ENCODE results near the gene TAF13. TPM values are rescaled to one million over a fixed set of nuclear protein-coding genes. Genes with fewer than 3 reads are reported as not detected.

The TAF13 gene, protein sequence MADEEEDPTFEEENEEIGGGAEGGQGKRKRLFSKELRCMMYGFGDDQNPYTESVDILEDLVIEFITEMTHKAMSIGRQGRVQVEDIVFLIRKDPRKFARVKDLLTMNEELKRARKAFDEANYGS
- 47.7 TPM for total RNA-seq

DNA sequence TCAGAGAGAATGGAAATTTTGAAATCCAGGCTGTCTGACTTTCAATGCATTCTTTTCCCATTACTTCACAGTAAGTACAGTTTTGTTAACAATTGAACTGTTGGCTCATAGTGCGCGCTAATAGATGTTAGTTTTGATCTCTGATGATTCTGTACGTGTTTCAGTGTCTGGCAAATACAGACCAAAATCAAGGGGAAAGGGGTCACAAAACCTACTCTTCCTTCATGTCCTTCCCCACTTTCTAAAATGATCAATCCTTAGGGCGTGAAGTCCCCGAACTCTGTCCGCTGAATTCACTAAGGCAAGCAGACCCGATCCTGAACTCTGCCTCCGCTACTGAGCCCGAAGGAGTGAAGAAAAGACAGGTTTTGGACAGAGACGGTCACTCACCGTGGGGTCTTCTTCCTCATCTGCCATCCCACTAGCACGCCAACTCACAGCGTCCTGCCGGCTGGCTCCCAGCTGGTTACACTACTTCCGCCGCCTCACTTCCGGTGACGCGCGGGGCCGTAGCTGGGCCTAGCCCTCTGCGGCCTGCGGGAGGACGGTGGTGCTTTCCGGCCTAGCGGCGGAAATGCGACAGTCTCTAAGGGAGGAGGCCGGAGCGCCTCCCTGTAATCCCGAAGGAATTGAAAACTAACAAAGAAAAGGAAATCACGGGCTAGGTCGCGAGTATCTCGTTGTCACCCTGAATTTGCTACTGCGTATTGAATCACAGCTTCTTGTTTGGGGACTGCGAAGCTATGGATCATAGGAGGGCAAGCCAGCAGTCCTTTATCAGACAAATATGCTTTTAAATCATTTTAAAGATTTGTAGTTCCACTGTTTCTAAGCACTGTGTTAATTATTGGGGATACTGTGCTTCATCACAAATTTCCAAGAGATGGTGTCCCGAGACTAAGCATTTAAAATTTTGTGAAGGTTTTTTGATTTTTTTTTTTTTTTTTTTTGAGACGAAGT is at the start of gene TAF13:
Gene TAF13 (minus strand): TSS at position 473 of the 960 bp plus-strand sequence. CDS start 56 bp downstream, at position 417.
- peak; percentile 100 for ATAC-seq

DNA sequence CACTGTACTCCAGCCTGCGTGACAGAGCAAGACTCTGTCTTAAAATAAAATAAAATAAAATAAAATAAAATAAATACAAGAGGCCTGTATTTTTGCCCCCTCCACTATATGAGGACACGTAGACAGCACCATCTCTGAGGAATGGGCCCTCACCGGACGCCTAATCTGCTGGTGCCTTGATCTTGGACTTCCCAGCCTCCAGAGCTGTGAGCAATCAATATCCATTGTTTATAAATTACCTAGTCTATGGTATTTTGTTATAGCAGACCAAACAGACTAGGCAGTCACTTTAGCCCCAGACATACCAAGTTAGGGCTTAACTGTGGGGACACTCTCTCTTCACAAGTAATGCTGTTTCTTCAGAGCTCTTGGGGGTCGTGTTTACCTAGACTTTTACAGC is 44.6 kb upstream of the TAF13 start:
- no peak for ATAC-seq

DNA sequence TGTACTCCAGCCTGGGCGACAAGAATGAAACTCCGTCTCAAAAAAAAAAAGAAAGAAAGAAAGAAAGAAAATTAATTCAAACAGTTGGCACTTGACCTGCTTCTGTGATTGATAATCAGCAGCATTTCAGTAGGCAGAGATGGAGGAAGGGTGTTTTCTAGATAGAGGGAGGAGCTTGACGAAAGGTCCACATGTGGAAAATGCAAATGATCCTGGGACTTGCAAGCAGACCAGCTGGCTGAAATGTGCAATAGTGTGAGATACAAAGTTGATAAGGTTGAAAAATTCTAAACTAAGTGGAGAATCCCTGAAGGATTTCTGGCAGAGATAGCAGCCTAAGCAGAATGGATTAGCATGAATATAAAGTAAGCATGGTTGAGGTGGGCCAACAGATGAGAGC is 42.3 kb upstream of the TAF13 start:
- no peak for ATAC-seq

DNA sequence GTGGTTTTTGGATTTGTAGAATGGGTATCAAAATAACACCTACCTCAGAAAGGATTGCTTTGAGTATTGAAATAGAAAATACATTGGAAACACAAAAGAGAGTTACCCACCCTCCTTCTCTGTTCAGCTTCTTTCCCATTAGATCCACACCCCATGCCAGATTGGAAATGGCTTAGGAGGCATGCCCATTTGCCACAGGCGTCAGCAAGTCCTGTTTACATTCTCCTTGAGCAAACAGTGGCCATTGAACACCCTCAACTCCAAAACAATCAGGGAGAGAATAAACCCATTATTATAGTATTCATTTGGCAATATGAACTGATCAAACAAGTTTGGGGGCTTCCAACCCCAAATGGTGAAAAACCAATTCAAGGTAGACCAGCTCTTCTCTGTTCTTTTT is 40.5 kb upstream of the TAF13 start:
- no peak for ATAC-seq

DNA sequence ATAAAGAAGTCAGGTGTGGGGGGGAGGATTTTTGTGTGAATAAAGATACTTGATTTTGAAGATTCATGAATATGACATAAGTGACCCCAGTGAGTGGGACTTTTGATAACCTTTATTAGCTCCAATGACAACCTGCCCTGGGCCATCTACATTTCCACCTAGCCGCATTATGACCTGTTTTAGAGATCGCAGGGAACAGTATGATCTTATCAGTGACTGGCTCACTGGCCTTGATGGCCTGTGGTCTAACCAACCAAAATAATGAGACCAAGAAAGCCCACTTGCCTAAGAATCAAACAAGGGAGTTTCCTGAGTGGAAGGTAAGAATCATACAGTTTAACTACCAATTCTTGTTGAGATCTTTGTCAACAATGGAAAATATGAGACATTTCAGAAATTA is 39.9 kb upstream of the TAF13 start:
- ATAC-seq = no peak

DNA sequence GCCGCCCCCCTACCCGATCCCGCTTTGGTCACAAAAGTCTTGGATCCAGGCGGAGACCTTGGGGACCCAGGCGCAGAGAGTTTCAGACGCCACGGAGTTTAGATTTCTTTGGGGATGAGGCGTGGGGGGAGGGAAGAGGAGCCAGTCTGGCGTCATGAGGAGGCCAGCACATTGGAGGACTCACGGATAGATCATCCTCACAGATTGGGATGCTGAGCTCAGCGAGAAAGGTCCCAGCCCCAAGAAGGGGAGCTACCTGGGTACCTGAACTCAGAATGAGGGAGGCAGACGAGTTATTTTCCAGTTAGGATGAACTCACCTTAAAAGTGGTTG is 38.5 kb upstream of the TAF13 start:
- no peak for ATAC-seq

DNA sequence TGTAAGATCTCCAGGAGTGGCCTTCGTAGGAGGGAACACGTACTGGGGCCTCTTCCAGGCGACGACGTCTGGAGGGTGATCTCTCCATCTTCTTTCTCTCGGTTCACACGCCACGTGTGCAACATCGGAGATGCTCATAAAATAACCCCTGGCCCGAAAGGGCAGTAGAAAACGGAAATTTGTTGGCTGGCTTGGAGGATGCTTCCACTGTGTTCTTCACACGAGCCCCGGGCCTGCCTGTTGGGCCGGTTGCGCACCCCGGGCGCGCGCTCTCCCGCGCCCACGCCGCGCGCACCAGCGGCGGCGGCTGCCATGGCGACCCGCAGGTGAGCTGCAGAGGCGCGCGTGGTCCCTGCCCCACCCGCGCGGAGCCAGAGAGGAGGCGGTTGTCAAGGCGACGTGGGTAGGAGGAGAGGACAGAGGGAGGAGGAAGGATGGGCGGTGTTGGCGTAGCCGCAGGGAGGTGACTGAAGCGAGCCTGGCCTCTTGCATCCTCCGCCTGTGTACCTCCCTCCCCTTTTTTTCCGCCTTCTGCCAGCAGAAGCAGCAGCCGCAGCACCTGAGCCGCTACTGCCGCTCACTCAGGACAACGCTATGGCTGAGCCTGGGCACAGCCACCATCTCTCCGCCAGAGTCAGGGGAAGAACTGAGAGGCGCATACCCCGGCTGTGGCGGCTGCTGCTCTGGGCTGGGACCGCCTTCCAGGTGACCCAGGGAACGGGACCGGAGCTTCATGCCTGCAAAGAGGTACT is 38.0 kb upstream of the TAF13 start, which contains the start of gene ELAPOR1:
Gene ELAPOR1 (plus strand): TSS at position 526 of the 752 bp plus-strand sequence. CDS start 69 bp downstream, at position 595.
- peak; percentile 79 for ATAC-seq

DNA sequence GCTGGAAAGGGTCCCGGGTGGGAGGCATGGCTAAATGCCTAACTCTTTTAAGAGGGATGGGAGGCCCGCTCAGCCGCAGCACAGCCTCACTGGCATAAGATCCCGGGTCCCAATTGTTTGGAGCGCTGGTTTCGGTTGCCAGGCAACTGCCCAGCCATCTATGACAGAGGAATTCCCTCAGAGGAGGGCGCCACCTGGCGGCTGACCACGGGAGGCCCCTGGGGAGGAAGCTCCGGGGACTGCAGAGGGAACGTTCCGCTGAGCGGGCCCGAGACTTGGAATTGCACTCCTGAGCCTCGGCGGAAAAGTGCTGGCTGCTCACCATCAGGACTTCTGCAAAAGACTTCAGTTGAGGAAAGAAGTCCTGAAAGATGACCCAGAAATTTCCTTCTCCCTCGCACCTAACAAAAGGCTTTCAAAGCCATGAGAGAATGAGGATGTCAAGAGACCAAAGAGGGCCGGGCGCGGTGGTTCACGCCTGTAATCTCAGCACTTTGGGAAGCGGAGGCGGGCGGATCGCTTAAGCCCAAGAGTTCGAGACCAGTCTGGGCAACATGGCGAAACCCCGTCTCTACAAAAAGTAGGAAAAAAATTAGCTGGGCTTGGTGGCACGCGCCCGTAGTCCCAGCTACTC is 37.0 kb upstream of the TAF13 start:
- ATAC-seq = peak; percentile 87

DNA sequence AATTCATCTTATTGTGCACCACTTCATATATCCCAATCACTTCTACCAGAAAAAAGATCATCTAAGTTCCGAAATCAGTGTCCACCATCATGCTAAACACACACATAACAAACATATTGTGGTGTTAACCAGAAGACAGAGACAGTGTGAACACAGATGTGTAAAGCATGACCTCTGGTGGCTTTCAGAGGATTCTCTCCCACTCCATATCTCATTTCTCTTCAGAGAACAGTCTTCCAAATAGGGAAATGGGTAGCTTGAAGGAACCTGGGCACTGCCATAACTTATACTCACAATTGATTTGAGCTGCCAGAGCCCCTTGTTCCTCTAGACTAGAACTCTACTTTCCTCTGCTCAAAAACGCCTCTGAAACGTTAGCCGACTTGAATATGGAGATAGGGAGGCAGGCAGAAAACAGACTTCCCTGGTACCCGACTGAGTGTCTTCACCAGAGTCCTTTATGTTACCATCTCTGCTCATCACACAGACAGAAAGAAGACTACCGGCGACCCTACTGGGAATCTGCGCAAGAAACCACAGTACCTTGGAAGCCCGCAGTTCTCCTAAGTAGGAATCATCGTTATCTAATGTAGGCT is 36.4 kb upstream of the TAF13 start:
- ATAC-seq = peak; percentile 48

DNA sequence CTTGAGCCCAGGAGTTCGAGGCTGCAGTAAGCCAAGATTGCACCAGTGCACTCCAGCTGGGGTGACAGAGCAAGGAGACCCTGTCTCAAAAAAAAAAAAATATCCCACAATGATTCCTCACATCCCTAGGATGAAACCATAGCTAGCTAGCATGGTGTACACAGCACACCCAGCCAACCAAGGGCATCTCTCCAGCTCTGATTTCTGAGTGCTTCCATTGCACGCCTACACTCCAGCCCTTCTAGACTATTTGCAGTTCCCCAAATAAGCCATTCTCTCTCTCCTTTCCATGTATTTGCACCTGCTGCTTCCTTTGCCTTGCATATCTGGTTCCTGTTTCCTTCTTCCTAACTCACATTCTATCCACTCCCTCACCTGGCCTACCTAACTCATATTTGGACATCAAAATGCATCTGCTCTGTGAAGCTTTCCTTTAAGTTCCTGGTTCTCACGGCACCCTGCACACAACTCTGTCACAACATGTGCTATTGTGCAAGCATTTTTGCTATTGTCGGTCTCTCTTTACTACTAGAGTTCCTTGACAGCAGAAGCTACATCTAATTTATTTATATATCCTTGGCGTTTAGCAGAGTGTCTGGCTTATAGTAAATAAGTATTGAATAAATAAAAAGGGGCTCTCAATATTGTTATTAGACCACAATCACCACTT is 35.7 kb upstream of the TAF13 start:
- peak; percentile 35 for ATAC-seq

DNA sequence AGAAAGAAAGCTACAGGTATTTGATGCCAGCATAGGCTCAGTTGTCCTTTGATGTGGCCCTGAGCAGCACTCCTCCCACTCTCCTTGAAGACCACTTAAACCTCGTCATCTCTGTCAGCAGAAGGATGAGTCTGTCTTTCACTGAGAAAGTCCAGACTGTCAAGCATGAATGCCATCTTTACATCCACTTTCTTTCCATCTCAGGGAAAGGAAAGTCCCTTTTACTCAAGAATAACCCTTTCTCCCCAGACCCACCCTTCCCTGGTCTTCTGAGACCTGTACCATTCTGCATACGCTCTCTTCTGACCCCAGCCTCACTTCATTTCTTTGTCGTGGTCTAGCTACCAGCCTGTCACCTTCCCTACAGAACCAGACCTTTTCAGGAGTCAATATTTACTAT is 34.1 kb upstream of the TAF13 start:
- no peak for ATAC-seq

DNA sequence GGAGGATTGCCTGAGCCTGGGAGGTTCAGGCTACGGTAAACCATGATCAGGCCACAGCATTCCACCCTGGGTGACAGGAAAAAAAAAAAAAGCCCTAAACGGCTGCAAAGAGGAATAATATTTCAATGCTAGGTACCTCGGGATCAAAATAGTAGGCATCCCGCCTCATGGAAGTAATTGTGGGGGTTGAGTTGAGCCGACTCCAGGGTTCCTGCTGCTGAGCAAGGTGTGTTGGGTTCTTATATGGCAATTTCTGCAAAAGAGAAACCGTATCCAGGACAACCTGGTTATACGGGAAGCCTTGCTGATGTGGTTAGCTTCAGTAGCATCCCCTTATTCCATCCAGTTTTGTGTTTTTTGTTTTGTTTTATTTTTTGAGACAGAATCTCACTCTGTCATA is 32.0 kb upstream of the TAF13 start:
- no peak for ATAC-seq

DNA sequence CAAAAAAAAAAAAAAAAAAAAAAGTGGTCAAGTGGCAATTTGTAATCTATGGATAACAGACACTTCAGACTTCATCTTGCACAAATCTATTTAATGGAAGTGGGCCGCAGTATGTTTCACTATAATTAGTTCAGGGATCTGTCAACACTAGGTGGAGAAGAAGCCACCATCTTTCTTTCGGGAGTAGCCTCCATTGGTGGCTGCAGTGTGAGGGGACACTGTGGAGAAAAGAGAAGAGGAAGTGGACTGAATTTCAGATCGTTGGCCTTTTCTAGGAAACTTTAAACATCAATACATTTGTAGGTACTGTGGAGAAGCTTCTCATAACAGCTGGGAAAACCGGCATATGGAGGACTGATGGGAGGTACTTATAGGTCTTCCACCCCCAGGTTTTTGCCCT is 30.1 kb upstream of the TAF13 start:
- no peak for ATAC-seq

DNA sequence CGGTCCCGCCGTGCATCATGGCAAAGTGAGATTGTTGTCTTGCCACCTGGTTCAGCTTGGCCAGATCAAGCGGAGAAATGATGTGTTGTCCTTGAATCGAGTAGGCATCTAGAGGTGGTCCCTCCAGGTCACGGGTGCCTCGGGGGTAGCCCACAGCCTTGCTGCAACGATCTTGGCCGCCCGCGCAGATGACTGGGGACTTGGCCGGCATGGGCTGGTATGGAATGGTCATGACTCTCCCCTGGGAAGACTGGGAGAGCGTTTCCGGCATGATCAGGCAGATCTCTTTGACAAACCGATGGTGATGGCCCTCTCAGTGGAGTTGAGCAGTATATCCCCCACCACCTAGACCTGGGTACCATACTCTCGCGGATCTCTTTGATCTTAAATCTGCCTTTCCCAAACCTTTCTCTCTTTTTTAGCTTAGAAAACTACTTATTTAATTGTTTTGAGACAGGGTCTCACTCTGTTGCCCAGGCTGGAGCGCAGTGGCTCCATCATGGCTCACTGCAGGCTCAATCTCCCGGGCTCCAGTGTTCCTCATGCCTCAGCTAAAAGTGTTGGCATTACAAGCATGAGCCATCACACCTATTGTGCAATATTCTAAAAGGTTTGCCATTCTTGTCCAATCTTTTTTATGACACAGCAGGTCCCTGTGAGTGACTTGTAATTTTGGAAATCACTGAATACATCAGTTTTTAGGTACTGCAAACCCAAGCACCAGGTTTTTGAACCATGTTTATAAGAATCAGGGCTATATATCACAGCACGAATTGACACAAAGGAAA is 28.8 kb upstream of the TAF13 start:
- ATAC-seq = no peak

DNA sequence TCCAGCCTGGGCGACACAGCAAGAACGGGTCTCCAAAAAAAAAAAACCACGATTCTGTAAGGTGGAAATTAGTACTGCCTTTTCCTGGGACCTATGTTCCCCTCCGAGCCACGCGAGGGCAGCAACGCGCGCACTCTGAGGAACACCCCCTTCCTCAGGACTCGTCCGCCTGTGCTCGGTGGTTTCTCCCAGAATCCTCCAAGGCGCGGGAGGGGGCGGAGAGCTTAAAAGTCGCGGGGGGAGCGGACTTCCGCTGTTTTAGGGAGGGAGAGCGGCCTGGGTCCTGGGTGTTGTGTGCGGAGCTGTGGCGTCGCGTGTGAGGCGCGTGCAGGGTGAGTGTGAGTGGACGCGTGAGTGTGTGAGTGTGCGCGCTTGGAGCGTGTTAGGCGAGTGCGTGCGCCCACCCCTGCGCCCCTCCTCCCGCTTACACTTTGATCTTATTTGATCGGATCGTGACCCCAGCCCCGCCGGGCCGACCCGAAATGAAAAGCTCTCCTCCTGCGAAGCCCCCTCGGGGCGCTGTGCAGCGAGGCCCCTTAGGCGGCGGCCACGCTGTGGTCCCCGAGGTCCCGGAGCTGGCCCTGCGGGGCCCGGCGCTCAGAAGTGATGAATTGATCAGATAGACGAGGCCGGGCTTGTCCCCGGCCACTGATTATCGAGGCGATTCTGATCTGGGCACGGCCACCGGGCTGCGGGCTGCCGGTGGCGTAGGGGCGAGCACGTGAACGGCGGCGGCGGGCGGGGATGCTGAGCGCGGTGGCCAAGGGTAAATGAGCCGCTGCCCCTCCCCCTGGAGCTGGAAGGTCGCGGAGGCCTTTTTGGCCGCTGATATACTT is 24.4 kb upstream of the TAF13 start:
- ATAC-seq = peak; percentile 96

DNA sequence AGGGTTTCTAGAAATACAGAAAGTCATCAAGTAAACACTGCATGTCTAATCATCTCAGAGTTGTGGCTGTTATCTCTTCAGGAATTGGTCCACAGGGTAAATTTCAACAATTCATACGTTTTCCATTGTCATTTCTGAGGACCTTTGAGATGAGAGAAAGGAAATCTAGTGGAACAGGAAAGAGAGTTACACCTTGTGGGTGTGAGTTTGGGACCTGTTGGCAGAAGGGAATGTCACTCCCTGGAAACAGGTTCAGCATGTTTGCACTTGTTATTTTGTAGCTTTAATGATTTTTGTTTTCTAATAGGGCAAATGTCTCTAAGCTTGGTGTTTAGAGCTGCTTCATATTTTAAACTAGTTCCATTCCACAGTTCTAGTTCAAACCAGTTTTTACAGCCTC is 20.3 kb upstream of the TAF13 start:
- peak; percentile 57 for ATAC-seq

DNA sequence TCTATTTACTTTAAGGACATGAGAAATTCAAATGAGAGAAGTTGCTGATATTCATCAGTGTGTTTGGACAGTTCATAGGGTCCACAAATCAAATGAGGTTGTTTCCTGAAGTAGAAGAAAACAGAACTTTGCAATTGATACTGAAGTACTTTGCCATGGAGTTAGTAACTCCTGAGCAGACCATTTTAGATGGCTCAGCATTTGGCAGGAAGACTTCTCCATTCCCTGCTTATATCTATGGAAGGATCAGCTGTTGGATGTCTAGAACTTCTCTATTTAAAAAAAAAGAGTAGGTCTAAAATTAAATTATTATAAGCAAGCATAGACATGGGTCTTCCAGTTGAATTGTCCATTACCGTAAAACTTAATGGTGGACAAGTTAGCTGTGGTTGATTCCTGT is 19.8 kb upstream of the TAF13 start:
- no peak for ATAC-seq

DNA sequence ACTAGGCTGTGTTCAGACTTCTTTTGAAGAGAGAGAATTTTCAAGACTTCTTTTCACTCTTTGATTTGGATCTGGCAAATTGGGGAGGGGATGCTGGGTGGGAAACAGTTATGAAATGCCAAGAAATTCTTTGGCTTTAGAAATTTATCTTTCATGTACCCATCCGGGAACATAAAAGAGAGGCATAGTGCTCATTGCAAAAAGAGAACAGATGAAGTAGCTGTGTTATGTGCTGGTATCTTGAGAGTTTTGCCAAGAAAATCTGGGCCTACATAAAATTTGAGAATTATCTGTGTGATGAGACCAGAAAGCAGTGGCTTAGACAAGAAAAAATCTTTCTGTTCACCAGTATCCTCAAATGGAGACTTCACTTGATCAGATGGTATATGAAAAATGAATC is 19.1 kb upstream of the TAF13 start:
- no peak for ATAC-seq

DNA sequence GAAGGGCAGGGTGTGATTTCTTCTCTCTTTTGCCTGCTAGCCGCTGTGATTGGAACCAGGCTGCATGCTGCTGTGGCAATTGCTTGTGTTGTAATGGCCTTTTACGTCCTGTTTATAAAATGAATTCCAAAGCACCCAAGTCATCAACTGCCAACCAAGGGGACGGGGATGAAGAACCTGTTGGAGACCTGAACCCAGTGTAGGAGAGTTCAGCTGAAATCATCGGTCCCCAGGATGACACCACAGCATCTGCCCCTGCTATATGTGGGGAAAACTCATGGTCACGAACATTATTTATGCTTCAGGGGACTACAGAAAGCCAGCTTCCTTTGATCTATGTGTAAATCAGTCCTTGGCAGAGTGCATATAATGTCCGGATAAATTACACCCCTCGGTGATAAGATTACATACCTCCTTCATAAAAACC is 18.6 kb upstream of the TAF13 start:
- no peak for ATAC-seq

DNA sequence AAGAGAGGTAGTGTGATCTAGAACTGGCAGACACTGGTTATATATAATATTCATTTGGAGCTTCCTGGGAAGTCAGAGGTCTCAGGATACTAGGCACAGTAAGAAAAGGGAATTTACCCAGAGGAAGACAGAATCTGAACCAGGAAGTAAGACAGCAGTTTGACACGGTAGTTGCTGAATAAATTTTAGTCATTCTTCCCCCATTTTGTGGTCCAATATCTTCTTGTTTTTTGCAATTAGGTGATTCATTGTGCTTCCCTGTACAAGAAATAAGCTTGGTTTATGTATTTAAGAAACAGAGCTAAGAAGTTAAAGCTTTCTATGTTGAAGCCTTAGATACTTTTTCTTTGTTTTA is 16.0 kb upstream of the TAF13 start:
- no peak for ATAC-seq
